Kidney (tissue), 14 donors: ENCODE data around the gene NEURL1. TPM values are rescaled to one million over a fixed set of nuclear protein-coding genes. Genes with fewer than 3 reads are reported as not detected.

Experiments
- DNase-seq, 5 donors: peaks; one replicate each; pipeline ENCODE4 v3.0.0-alpha.2; 2013 to 2020
- FAIRE-seq: peaks from 2 replicates; lab custom pipeline; 2012; peaks lifted over from hg19 to GRCh38; lab: Jason Lieb, UNC
- H3K27ac ChIP-seq, 2 donors: one replicate each; pipeline ENCODE4 v1.7.0; 2013; ENCODE audit warnings: low read depth in 2 of 2, low read length in 2 of 2, inconsistent platforms in 1 of 2
- H3K27me3 ChIP-seq: one replicate; pipeline ENCODE4 v1.7.1; 2013; ENCODE audit warnings: low read length, inconsistent platforms; ENCODE audit not compliant: control insufficient read depth, insufficient read depth
- H3K36me3 ChIP-seq, 3 donors: one replicate each; pipeline versions ENCODE4 v1.7.0 to v1.7.1; 2013; ENCODE audit warnings: low read length in 3 of 3, control low read depth in 1 of 3, inconsistent platforms in 1 of 3; ENCODE audit not compliant: insufficient read depth in 3 of 3, control insufficient read depth in 2 of 3
- H3K4me1 ChIP-seq, 3 donors: one replicate each; pipeline versions ENCODE4 v1.7.0 to v1.7.1; 2013; ENCODE audit warnings: low read length in 3 of 3, inconsistent platforms in 1 of 3, low read depth in 1 of 3; ENCODE audit not compliant: control insufficient read depth in 2 of 3, insufficient read depth in 2 of 3
- H3K4me3 ChIP-seq, 3 donors: one replicate each; pipeline versions ENCODE4 v1.7.0 to v1.8.1; 2013; ENCODE audit warnings: low read length in 3 of 3, control low read depth in 1 of 3, inconsistent platforms in 1 of 3
- H3K9ac ChIP-seq, 3 donors: one replicate each; pipeline versions ENCODE4 v1.7.0 to v1.7.1; 2013; ENCODE audit warnings: low read length in 3 of 3, control low read depth in 1 of 3, inconsistent platforms in 1 of 3
- H3K9me3 ChIP-seq, 3 donors: one replicate each; pipeline versions ENCODE4 v1.7.0 to v1.7.1; 2013; ENCODE audit warnings: low read length in 3 of 3, control low read depth in 1 of 3, inconsistent platforms in 1 of 3; ENCODE audit not compliant: control insufficient read depth in 2 of 3, insufficient read depth in 1 of 3
- intact Hi-C: fragments of 100-400 bp; cut with DNase I; formaldehyde crosslinking; loops from one replicate; pipeline ENCODE4 v1.11.1; 2022
- polyA plus RNA-seq: library from polyadenylated mRNA; stranded (reverse); fragments of 350-450 nt; fragmentation: Illumina TruSeq; extraction: RNeasy Lipid Tissue Mini Kit (QIAGEN cat#74804); gene quantifications from one replicate; pipeline ENCODE4 v1.2.3, GENCODE V29; 2014; ENCODE audit warnings: low read depth, low replicate concordance; ENCODE audit not compliant: insufficient read depth
- total RNA-seq: library from RNA; stranded (reverse); fragmentation: NEBNext Ultra II Directional; extraction: Animal tissue kit (Norgen Biotek cat#: 25700); gene quantifications from one replicate; pipeline ENCODE4 v1.2.1, GENCODE V29; 2021
- TF ChIP-seq, protein P1 (sequence below): IDR thresholded peaks from 3 replicates; pipeline ENCODE4 v1.5.1; 2012; ENCODE audit warnings: mild to moderate bottlenecking, moderate library complexity, borderline replicate concordance; ENCODE audit not compliant: insufficient read depth; ENCODE audit errors: extremely low read depth
- donor health status: control.
- donor health status: control.
- donor health status: control.
- donor health status: control.
- donor health status: control.
- donor health status: DM: yes; HTN: yes; CAD: no.
- donor health status: Normal renal cell carcinoma (clear cell type).

Gene NEURL1
- total and polyA plus RNA-seq, 2 donors from 2014 or later, result 1.2 TPM

DNA sequence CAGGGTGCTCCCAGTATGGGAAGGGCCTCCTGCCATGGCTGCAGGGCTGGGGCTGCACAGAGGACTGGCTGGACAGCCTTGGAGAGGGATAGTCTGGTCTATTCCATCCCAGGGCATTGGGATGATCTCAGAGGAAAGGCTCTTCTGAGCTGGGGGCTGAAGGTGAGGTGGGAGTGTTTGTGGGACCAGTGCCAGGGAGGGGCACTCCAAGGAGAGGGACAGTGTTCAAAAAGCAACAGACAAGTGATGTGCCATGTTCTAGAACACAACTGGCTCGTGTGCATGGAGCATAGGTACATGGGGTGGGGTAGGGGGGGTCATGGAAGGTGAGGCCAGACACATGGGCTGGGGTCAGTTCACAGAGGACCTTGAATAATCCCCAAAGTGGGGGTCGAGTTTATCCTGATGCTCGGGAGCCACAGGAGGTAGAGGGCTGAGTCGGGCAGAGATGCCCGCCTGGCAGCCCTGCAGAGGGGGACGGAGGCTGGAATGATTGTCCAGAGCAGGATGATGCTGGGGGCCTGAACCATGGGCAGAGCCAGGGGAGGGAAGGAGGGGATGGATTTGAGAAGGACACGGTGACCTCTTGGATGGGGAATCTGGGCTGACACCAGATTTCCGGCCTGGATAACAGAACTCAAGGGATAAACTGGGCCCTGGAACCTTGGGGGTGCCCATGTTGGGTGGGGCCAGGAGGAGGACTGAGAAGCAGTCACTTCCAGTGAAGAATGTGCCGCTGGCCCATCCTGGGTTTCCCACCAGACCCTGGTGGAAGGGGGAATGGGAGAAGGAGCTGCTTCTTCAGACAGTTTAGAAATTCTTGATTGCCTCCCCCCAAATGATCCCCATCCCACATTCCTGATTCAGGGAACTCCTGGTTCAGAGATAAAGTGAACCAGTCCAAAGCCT lies 50.4 kb downstream of the NEURL1 start:
- no peak overlapping the region for H3K9ac ChIP-seq
- DNase-seq (no peak), FAIRE-seq (no peak)
- H3K9me3 ChIP-seq, result no peaks in the 10 kb centered on the region
- H3K27me3 ChIP-seq, result no peaks in the 10 kb centered on the region
- TF ChIP-seq, protein P1, sequence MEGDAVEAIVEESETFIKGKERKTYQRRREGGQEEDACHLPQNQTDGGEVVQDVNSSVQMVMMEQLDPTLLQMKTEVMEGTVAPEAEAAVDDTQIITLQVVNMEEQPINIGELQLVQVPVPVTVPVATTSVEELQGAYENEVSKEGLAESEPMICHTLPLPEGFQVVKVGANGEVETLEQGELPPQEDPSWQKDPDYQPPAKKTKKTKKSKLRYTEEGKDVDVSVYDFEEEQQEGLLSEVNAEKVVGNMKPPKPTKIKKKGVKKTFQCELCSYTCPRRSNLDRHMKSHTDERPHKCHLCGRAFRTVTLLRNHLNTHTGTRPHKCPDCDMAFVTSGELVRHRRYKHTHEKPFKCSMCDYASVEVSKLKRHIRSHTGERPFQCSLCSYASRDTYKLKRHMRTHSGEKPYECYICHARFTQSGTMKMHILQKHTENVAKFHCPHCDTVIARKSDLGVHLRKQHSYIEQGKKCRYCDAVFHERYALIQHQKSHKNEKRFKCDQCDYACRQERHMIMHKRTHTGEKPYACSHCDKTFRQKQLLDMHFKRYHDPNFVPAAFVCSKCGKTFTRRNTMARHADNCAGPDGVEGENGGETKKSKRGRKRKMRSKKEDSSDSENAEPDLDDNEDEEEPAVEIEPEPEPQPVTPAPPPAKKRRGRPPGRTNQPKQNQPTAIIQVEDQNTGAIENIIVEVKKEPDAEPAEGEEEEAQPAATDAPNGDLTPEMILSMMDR, result no peak
- intact Hi-C loops, result no loop called here
- no peak overlapping the region for H3K4me3 ChIP-seq
- no peaks in the 10 kb centered on the region for H3K36me3 ChIP-seq
- H3K4me1 ChIP-seq, result peaks cover 0 to 6% (median 6%) of the 10 kb centered on the region in 3 donors
- H3K27ac ChIP-seq, result no peak overlapping the region

DNA sequence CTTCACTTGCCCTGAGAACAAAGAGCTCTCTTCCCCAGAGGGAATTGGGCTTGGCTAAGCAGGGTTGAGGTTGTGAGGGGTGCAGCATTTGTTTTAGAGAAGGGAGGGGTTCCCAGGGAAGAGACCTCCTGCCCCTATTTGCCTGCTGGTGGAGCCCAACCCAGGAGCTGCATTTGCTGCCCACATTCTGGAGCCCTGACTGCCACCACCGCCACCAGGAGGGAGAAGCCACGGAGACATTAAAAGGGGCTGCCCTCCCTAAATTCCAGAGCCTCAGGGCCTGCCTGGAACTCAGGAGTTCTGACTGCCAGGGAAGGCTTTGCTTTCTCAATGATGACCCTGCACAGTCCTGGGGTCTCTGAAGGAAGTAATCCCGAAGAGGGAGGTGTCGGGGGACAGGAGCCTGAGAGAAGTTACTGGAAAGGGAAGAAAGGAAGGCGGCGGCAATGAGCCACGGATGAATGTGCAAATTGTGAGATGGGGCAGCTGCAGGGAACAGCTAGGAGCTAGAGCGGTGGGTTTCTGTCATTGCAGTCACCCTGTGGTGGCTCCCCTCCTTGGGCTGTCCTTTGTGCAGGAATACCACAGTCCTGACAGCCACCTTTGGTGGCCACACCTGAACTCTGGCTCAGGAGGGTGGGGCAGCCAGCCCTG lies 51.3 kb downstream of the NEURL1 start:
- FAIRE-seq (no peak), DNase-seq (no peak)
- Histone ChIP-seq H3K4me1 (peaks cover 0 to 6% (median 6%) of the 10 kb centered on the region in 3 donors), H3K27ac (no peak overlapping the region), H3K9me3 (no peaks in the 10 kb centered on the region), H3K27me3 (no peaks in the 10 kb centered on the region), H3K36me3 (no peaks in the 10 kb centered on the region), H3K4me3 (no peak overlapping the region), H3K9ac (no peak overlapping the region)
- TF ChIP-seq, protein P1, result no peak
- intact Hi-C loops, result no loop called here

DNA sequence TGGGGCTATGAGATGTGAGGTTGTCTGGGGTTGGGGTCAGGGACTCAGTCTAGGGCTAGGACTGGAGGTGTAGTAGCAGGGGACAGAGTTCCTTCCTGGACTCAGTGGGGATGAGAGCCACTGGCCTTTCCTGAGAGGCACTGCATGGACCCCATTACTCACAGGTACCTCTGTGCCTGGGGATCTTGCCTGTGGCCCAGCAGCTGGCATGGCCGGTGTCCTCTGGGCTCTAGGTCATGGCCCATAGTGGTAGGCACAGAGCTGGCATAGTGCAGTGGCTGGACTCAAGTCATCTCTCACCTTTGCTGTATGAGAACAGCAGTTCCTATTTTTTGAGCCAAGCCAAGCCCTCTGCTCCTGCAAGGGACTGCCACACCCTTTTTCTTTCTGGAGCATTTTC lies 51.9 kb downstream of the NEURL1 start:
- intact Hi-C loops, result no loop called here
- Histone ChIP-seq H3K9ac (no peak overlapping the region), H3K4me1 (peaks cover 0 to 6% (median 6%) of the 10 kb centered on the region in 3 donors), H3K27me3 (no peaks in the 10 kb centered on the region), H3K36me3 (no peaks in the 10 kb centered on the region), H3K27ac (no peak overlapping the region), H3K4me3 (no peak overlapping the region), H3K9me3 (no peaks in the 10 kb centered on the region)
- DNase-seq, result no peak
- TF ChIP-seq, protein P1, result no peak
- no peak for FAIRE-seq
